HG03280 (cell line): ENCODE measurements around the gene SIRT7.
"Not testable (repeated sequence)": the region's sequence is repeated elsewhere in the genome, so short reads cannot be mapped to it uniquely, and the experiment has no call there.

Source experiments
- ATAC-seq: cut with Tn5 transposase; IDR thresholded peaks from one replicate; pipeline ENCODE4 v1.9.1; 2021; ENCODE audit warnings: mild to moderate bottlenecking, moderate library complexity; ENCODE audit not compliant: unreplicated experiment

The SIRT7 gene

GRCh38 chr17:81955058-81955681, 37.2 kb upstream of the SIRT7 start:
- ATAC-seq: no peak

DNA sequence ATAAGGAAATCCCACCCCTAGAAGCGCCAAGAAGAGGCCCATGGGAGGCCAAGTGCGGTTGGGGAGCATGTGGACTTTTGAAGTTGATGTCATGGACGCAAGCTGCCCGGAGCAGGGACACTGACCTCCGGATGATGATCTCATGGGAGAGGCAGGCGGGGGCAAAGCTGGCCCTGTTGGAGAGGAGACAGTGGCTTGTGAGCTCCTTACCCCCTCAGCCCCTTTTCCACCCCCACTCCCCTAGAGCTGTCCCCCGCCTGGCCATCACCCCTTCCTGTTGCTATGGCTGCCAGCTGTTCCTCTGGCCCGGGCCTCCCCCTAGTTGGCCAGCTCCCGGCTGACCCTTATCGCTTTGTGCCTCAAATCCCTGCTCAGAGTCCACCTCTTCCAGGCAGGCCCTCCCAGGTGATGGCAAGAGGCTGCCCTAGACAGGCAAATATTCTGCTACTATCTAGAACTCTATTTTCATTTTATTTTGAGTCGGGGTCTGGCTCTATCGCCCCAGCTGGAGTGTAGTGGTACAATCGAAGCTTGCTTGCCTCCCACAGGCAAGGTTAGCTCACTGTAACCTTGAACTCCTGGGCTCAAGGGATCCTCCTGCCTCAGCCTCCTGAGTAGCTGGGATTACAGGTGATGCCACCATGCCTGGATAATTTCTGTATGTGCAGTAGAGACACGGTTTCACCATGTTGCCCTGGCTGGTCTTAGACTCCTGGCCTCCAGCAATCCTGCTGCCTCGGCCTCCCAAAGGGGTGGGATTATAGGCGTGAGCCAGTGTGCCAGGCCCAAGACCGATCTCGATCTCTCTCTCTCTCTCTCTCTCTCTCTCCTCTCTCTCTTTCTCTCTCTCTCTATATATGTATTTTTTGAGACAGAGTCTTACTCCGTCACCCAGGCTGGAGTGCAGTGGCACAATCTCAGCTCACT, 36.4 kb upstream of the SIRT7 start:
- ATAC-seq: no peak

- not testable (repeated sequence) for ATAC-seq
Measured at GRCh38 chr17:81953443-81953842, 35.5 kb upstream of the SIRT7 start.

GRCh38 chr17:81952792-81953228, 34.8 kb upstream of the SIRT7 start:
- ATAC-seq: no peak

- ATAC-seq: no peak
Measured at GRCh38 chr17:81951785-81952684, 34.1 kb upstream of the SIRT7 start.

- ATAC-seq: no peak
Measured at GRCh38 chr17:81950501-81950900, 32.5 kb upstream of the SIRT7 start.

DNA sequence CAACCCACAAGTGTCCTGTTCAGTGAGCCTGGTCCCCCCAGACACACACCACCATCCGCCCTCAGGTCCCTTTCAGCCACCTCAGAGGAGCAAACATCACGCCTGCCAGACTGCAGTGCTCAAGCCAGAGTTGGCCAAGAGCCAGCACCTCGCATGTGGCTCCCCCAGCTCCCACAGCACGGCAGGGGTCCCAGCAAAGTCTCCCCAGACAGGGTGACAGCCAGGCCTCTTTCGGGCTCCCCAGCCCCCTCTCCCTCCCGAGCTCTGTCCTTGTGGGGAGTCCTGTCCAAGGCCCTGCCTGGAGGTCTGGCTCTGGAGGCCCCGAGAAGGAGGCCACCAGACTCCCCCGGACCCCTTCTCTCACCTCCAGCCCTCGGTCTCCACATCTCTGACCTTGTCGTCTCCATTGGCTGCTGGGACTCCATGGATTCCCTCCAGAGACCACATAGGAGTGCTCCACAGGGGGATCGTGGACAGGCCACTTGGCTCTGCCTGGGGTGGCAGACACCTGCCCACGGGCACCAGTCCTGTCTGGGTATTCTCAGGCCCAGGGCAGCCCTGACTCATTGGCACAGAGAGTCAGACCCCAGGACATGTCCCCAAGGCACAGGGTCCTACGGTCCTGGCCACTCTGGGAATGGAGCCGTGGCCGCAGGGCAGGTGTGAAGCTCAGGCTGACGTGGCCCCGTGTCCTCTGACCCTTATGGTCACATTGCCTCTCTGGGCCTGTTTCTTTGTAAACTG, 30.8 kb upstream of the SIRT7 start:
- ATAC-seq: no peak

GRCh38 chr17:81947189-81947588, 29.2 kb upstream of the SIRT7 start, which contains the start of gene MYADML2:
MYADML2 (minus strand) TSS chr17:81947233; CDS start chr17:81941741, 5,492 bp downstream.
- ATAC-seq: no peak

DNA sequence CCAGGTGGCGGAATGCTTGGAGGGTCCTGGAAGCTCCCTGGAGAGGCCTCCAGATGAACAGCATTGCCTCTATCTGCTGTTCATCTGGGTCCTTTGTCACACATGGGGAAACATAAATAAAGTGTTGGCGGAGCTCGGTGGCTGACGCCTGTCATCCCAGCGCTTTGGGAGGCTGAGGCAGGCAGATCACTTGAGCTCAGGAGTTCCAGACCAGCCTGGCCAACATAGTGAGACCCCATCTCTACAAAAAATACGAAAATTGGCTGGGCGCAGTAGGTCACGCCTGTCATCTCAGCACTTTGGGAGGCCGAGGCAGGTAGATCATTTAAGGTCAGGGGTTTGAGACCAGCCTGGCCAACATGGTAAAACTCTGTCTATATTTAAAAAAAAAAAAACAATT, 26.9 kb upstream of the SIRT7 start:
- no peak for ATAC-seq

GRCh38 chr17:81942167-81942553, 24.2 kb upstream of the SIRT7 start:
- ATAC-seq: no peak

- ATAC-seq: no peak
Measured at GRCh38 chr17:81941484-81942166, 23.6 kb upstream of the SIRT7 start.

GRCh38 chr17:81940538-81941483, 22.8 kb upstream of the SIRT7 start:
- ATAC-seq: no peak

DNA sequence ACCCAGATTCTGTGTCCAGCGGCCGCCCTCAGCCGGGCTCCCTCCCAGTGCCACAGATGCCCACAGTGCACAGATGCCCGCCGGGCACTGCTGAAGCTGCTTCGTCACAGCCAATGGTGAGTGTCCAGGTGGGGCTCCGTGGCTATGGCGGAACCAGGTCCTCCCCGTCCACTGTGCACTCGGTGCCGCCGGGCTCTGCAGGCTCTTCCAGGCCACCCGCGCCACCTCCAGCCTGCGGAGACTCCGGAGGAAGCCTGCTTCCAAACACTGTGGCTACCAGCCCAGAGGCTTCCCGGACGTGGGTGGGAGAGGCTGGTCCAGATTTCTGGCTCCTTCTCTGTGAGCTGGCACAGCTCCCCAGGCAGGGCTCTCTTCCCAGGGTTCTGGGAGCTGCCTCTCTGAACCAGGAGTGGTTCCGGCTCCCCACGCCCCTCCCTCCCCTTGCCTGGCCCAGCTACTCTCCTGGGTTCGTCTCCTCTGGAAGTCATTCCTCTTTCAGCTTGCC, 22.0 kb upstream of the SIRT7 start:
- no peak for ATAC-seq

- ATAC-seq: no peak
Measured at GRCh38 chr17:81939218-81939617, 21.2 kb upstream of the SIRT7 start.

DNA sequence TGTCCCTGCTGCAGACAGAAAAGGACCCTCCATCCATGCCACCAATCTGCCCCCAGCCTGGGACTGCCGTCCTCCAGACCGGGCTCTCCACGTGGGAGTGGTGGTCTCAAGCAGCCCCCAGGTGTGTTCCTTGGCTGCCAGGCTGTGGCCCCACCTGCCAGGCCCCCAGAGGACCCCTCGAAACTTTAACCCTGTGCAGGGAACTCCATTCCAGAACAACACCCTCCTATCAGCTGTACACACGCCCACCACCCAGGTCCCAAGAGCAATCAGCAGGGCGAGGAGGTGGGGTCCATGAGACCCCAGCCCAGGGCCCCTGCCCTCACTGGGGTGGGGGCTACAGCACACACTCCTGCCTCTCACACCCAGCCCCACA, 17.7 kb upstream of the SIRT7 start:
- ATAC-seq: no peak

- ATAC-seq: no peak
Measured at GRCh38 chr17:81934850-81935708, 17.1 kb upstream of the SIRT7 start.

- ATAC-seq: no peak
Measured at GRCh38 chr17:81934098-81934757, 16.3 kb upstream of the SIRT7 start.
